ENCODE measurements around the gene NLK. TPM values are rescaled to one million over a fixed set of nuclear protein-coding genes. Genes with fewer than 3 reads are reported as not detected.

Gene NLK
- total and polyA plus RNA-seq, 2 of the 13 experiments (the other 11 are each of a cell fraction or from before 2014, with no cell fraction given) = 13.4 to 14.6 TPM

DNA sequence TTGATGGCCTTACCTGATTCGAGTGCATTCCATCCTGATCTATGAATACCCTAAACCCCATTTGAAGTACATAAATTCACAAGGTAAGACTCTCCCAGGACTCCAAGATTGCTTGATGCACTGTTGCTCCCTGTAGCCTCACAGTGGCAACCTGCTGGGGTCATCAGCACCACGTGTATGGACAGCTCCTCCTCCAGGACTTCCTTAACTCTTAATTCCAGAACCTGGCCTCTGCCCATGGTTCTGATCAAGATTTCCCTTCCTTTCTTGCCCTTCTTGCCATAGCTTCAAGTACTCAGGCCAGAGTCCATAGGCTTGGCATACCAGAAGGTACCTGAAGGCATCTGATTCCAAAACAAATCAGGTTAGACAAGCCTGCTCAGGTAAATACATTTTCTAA, 34.0 kb upstream of the NLK start (continued):
- TF ChIP-seq AHDC1 (CRISPR knock-in tag; IDR thresholded peaks at IDR 0.05; ENCODE audit: borderline replicate concordance) (no peak), PAX8 (CRISPR knock-in tag; IDR thresholded peaks at IDR 0.05; ENCODE audit: borderline replicate concordance) (no peak), ZNF530 (CRISPR knock-in tag; IDR thresholded peaks at IDR 0.05; ENCODE audit: low read depth) (no peak), ZNF207 (IDR thresholded peaks at IDR 0.05; ENCODE audit: borderline replicate concordance) (no peak), ZNF607 (CRISPR knock-in tag; IDR thresholded peaks at IDR 0.05; ENCODE audit: borderline replicate concordance) (no peak), ZNF34 (CRISPR knock-in tag; IDR thresholded peaks at IDR 0.05; ENCODE audit: borderline replicate concordance) (no peak), ZC3H4 (CRISPR knock-in tag; IDR thresholded peaks at IDR 0.05; ENCODE audit: borderline replicate concordance) (no peak), ZBTB44 (CRISPR knock-in tag; IDR thresholded peaks at IDR 0.05) (peak; percentile 87; the same call in 1 of the 2 replicates), KDM1A (CRISPR knock-in tag; IDR thresholded peaks at IDR 0.05) (no peak), CERS6 (CRISPR knock-in tag; IDR thresholded peaks at IDR 0.05) (no peak), ZNF331 (CRISPR knock-in tag; IDR thresholded peaks at IDR 0.05) (peak; percentile 86), ZNF619 (CRISPR knock-in tag; IDR thresholded peaks at IDR 0.05) (no peak), PPARG (CRISPR knock-in tag; conservative IDR thresholded peaks at IDR 0.05) (no peak), SATB2 (CRISPR knock-in tag; IDR thresholded peaks at IDR 0.05) (no peak), ZFP36L1 (CRISPR knock-in tag; IDR thresholded peaks at IDR 0.05) (no peak), GTF2F1 (IDR thresholded peaks at IDR 0.05; ENCODE audit: low read length) (no peak), ZNF724P (CRISPR knock-in tag; IDR thresholded peaks at IDR 0.05; ENCODE audit: borderline replicate concordance) (no peak), ZNF446 (CRISPR knock-in tag; IDR thresholded peaks at IDR 0.05) (no peak; the same call in 1 of the 2 replicates)
- TF ChIP-seq, protein P1, sequence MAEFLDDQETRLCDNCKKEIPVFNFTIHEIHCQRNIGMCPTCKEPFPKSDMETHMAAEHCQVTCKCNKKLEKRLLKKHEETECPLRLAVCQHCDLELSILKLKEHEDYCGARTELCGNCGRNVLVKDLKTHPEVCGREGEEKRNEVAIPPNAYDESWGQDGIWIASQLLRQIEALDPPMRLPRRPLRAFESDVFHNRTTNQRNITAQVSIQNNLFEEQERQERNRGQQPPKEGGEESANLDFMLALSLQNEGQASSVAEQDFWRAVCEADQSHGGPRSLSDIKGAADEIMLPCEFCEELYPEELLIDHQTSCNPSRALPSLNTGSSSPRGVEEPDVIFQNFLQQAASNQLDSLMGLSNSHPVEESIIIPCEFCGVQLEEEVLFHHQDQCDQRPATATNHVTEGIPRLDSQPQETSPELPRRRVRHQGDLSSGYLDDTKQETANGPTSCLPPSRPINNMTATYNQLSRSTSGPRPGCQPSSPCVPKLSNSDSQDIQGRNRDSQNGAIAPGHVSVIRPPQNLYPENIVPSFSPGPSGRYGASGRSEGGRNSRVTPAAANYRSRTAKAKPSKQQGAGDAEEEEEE (CRISPR knock-in tag; IDR thresholded peaks at IDR 0.05; ENCODE audit: borderline replicate concordance) = no peak
- TF ChIP-seq, protein P2, sequence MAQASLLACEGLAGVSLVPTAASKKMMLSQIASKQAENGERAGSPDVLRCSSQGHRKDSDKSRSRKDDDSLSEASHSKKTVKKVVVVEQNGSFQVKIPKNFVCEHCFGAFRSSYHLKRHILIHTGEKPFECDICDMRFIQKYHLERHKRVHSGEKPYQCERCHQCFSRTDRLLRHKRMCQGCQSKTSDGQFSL (CRISPR knock-in tag; IDR thresholded peaks at IDR 0.05) = no peak
- TF ChIP-seq, protein P3, sequence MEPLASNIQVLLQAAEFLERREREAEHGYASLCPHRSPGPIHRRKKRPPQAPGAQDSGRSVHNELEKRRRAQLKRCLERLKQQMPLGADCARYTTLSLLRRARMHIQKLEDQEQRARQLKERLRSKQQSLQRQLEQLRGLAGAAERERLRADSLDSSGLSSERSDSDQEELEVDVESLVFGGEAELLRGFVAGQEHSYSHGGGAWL (CRISPR knock-in tag; IDR thresholded peaks at IDR 0.05) = 0 out of 2 replicates have a peak, but pooled peaks have one; percentile 54
